ENCODE data around the gene FGF3. TPM values are rescaled to one million over a fixed set of nuclear protein-coding genes. Genes with fewer than 3 reads are reported as not detected.

Gene FGF3
- total RNA-seq, 1 donor from 2014 or later: not detected

DNA sequence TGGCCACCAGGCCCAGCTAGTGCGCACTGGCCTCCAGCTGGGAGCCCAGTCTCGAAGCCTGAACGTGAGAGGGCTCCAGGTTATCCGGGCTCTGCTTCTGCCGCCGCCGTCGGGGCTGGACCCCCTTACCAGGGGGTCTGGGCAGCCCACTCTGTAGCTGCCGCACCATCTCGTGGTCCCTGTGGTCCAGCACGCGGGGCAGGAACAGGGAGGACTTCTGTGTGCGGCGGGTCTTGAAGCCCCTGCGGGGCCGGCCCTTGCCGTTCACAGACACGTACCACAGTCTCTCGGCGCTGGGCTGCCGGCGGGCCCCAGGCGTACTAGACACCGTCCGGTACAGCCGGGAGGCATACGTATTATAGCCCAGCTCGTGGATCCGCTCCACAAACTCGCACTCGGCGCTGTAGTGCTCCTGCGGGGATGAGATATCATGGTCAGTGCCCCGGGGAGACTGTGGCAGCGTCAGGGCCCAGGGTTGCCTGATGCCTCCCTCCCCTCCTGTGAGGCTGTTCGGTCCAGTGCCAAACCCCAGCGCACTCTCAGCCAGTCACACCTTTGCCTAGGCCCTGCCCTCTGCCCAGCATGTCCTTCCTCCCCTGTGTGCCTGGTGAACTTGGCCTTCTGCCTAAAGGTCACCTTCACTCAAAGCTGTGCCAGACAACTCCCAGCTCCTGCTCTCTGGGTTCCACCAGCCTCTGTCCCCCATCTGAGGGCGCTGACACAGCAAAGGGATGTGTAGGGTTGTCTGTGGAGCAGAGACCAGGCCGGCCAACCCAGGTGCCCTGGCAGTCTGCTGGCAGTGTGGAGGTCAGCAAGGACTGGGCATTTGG, 8.7 kb downstream of the FGF3 start:
- peaks cover 52% of the 10 kb centered on the region for H3K27me3 Mint-ChIP-seq (ENCODE audit: low read depth, unreplicated experiment)
- H3K4me1 Mint-ChIP-seq (ENCODE audit: low read depth, unreplicated experiment): no peaks in the 10 kb centered on the region
- H3K27ac Mint-ChIP-seq (ENCODE audit: unreplicated experiment): no peak overlapping the region
- no peaks in the 10 kb centered on the region for H3K9me3 Mint-ChIP-seq (ENCODE audit: unreplicated experiment)
- Histone ChIP-seq H3K4me3 (ENCODE audit: insufficient read depth, low read depth, low read length) (no peak overlapping the region), H3K79me2 (ENCODE audit: insufficient read depth, low read length) (no peaks in the 10 kb centered on the region), H4K20me1 (ENCODE audit: insufficient read depth, low read length) (no peaks in the 10 kb centered on the region), H2AFZ (ENCODE audit: low read depth, low read length) (no peak overlapping the region), H3K36me3 (ENCODE audit: insufficient read depth, low read length) (no peaks in the 10 kb centered on the region), H3K4me2 (ENCODE audit: low read length) (no peak overlapping the region), H3K9me3 (ENCODE audit: insufficient read depth, low read depth, low read length) (no peaks in the 10 kb centered on the region), H3K27ac (ENCODE audit: low read depth, low read length) (no peak overlapping the region), H3K27me3 (ENCODE audit: insufficient read depth, low read length) (peaks cover 22% of the 10 kb centered on the region), H3K4me1 (ENCODE audit: insufficient read depth, low read length) (no peaks in the 10 kb centered on the region), H3K9ac (ENCODE audit: low read length) (no peak overlapping the region)
- no peak overlapping the region for H3K4me3 Mint-ChIP-seq (ENCODE audit: unreplicated experiment)
- no peaks in the 10 kb centered on the region for H3K36me3 Mint-ChIP-seq (ENCODE audit: low read depth, unreplicated experiment)
- TF ChIP-seq, protein P1, sequence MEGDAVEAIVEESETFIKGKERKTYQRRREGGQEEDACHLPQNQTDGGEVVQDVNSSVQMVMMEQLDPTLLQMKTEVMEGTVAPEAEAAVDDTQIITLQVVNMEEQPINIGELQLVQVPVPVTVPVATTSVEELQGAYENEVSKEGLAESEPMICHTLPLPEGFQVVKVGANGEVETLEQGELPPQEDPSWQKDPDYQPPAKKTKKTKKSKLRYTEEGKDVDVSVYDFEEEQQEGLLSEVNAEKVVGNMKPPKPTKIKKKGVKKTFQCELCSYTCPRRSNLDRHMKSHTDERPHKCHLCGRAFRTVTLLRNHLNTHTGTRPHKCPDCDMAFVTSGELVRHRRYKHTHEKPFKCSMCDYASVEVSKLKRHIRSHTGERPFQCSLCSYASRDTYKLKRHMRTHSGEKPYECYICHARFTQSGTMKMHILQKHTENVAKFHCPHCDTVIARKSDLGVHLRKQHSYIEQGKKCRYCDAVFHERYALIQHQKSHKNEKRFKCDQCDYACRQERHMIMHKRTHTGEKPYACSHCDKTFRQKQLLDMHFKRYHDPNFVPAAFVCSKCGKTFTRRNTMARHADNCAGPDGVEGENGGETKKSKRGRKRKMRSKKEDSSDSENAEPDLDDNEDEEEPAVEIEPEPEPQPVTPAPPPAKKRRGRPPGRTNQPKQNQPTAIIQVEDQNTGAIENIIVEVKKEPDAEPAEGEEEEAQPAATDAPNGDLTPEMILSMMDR (IDR thresholded peaks at IDR 0.05; ENCODE audit: insufficient read depth, low read depth, low read length): no peak
- TF ChIP-seq EZH2 (IDR thresholded peaks at IDR 0.05; ENCODE audit: insufficient read depth, low read length): no peak
- no peak for DNase-seq (ENCODE audit: low read depth)
- no peak for FAIRE-seq

DNA sequence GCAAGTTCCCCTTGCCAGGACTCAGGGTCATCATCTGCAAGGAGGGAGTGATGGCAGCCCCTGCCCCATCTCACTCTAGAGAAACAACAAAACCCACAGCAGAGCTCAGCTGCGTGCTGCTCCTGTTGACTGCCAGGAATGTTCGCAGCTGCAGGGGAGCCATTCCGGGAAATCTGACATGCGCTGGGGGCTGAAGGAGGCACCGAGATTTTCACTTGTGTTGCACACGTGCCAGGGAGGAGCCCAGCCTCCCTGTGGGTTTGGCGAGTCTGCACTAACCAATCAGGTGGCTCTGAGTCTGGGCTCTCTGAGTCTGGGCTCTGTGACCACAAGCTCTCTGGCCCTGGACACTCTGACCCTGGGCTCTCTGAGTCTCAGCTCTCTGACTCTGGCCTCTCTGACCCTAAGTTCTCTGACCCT, 10.5 kb downstream of the FGF3 start:
- DNase-seq (ENCODE audit: low read depth) (peak; percentile 41), FAIRE-seq (no peak)
- Mint-ChIP-seq H3K27ac (ENCODE audit: unreplicated experiment) (no peak overlapping the region), H3K9me3 (ENCODE audit: unreplicated experiment) (no peaks in the 10 kb centered on the region), H3K4me3 (ENCODE audit: unreplicated experiment) (no peak overlapping the region), H3K27me3 (ENCODE audit: low read depth, unreplicated experiment) (peaks cover 41% of the 10 kb centered on the region), H3K36me3 (ENCODE audit: low read depth, unreplicated experiment) (no peaks in the 10 kb centered on the region), H3K4me1 (ENCODE audit: low read depth, unreplicated experiment) (no peaks in the 10 kb centered on the region)
- no peaks in the 10 kb centered on the region for H3K4me1 ChIP-seq (ENCODE audit: insufficient read depth, low read length)
- H3K27ac ChIP-seq (ENCODE audit: low read depth, low read length): no peak overlapping the region
- H3K4me3 ChIP-seq (ENCODE audit: insufficient read depth, low read depth, low read length): no peak overlapping the region
- TF ChIP-seq, protein P1 (IDR thresholded peaks at IDR 0.05; ENCODE audit: insufficient read depth, low read depth, low read length): no peak
- no peak for TF ChIP-seq EZH2 (IDR thresholded peaks at IDR 0.05; ENCODE audit: insufficient read depth, low read length)
- H2AFZ ChIP-seq (ENCODE audit: low read depth, low read length): no peak overlapping the region
- H3K36me3 ChIP-seq (ENCODE audit: insufficient read depth, low read length): no peaks in the 10 kb centered on the region
- H3K9ac ChIP-seq (ENCODE audit: low read length): no peak overlapping the region
- no peaks in the 10 kb centered on the region for H3K9me3 ChIP-seq (ENCODE audit: insufficient read depth, low read depth, low read length)
- H3K79me2 ChIP-seq (ENCODE audit: insufficient read depth, low read length): no peaks in the 10 kb centered on the region
- H4K20me1 ChIP-seq (ENCODE audit: insufficient read depth, low read length): no peaks in the 10 kb centered on the region
- H3K4me2 ChIP-seq (ENCODE audit: low read length): no peak overlapping the region
- H3K27me3 ChIP-seq (ENCODE audit: insufficient read depth, low read length): peaks cover 18% of the 10 kb centered on the region

All from astrocyte (in vitro differentiated cells and primary cell).